Calu3 (cell line): ENCODE data around the gene SLC9A8. TPM values are rescaled to one million over a fixed set of nuclear protein-coding genes. Genes with fewer than 3 reads are reported as not detected.

Experiments
- BruUV-seq: library from RNA; stranded (reverse); fragments of 400-500 nt; replicated peaks from 2 replicates; lab custom pipeline; 2021; lab: Mats Ljungman, UMichigan
- CTCF ChIA-PET: fragments of 300-600 bp; sonication (Branson Sonifier 250); formaldehyde crosslinking; loops from one replicate; lab custom pipeline; 2022; ENCODE audit warnings: antibody characterized with exemption; lab: Charles Lee
- DNase-seq: peaks from one replicate; pipeline ENCODE4 v3.0.0; 2022
- H3K27ac Mint-ChIP-seq: one replicate; pipeline ENCODE4 v1.8.0; 2022; ENCODE audit warnings: mixed read lengths; ENCODE audit not compliant: unreplicated experiment
- H3K27me3 Mint-ChIP-seq: one replicate; pipeline ENCODE4 v1.8.0; 2022; ENCODE audit warnings: mixed read lengths; ENCODE audit not compliant: unreplicated experiment
- H3K36me3 Mint-ChIP-seq: one replicate; pipeline ENCODE4 v1.8.0; 2022; ENCODE audit warnings: mild to moderate bottlenecking, moderate library complexity, mixed read lengths; ENCODE audit not compliant: insufficient read depth, unreplicated experiment
- H3K4me1 Mint-ChIP-seq: one replicate; pipeline ENCODE4 v1.8.0; 2022; ENCODE audit warnings: mild to moderate bottlenecking, low read depth, mixed read lengths; ENCODE audit not compliant: unreplicated experiment
- H3K4me3 Mint-ChIP-seq: one replicate; pipeline ENCODE4 v1.8.0; 2022; ENCODE audit warnings: mild to moderate bottlenecking, low read depth, moderate library complexity, mixed read lengths; ENCODE audit not compliant: unreplicated experiment
- H3K9me3 Mint-ChIP-seq: one replicate; pipeline ENCODE4 v1.8.0; 2022; ENCODE audit warnings: low read depth, mixed read lengths; ENCODE audit not compliant: unreplicated experiment
- intact Hi-C: fragments of 100-400 bp; cut with micrococcal nuclease; formaldehyde crosslinking; loops from one replicate; pipeline ENCODE4 v1.10.0; 2022; ENCODE audit not compliant: unreplicated experiment
- total RNA-seq: library from RNA; stranded (reverse); gene quantifications from 2 replicates; pipeline ENCODE4 v1.2.3, GENCODE V29; 2022
- TF ChIP-seq, protein P1 (sequence below): fragments of 200-600 bp; IDR thresholded peaks from one replicate; pipeline ENCODE4 v1.8.0; 2022; ENCODE audit warnings: antibody characterized with exemption; ENCODE audit not compliant: unreplicated experiment

The SLC9A8 gene
- total RNA-seq, 1 experiment from 2014 or later, result 30.0 TPM

DNA sequence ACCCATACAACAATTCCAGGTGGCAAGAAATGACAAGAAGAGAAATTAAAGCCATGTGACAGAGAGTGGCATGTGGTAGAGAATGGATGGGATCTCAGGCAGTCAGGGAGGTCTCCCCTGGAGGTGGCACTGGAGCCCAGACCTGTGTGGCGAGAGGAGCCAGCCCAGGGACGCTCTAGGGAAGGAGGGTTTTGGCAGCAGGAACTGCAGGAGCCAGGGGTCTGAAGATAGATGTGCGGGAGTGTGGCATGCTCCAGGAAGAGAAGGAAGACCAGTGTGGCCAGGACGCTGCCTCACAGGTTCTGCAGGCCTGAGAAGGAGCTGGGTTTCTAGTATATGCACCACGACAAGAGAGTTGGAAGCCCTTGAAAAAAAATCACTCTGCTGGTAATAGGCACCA is 57.6 kb downstream of the SLC9A8 start:
- no peak for DNase-seq
- peaks cover 27% of the 10 kb centered on the region for H3K36me3 Mint-ChIP-seq
- H3K27me3 Mint-ChIP-seq, result no peaks in the 10 kb centered on the region
- no TSS peak for BruUV-seq
- CTCF ChIA-PET, result no interaction called here
- H3K4me1 Mint-ChIP-seq, result no peaks in the 10 kb centered on the region
- H3K4me3 Mint-ChIP-seq, result no peak overlapping the region
- TF ChIP-seq, protein P1, sequence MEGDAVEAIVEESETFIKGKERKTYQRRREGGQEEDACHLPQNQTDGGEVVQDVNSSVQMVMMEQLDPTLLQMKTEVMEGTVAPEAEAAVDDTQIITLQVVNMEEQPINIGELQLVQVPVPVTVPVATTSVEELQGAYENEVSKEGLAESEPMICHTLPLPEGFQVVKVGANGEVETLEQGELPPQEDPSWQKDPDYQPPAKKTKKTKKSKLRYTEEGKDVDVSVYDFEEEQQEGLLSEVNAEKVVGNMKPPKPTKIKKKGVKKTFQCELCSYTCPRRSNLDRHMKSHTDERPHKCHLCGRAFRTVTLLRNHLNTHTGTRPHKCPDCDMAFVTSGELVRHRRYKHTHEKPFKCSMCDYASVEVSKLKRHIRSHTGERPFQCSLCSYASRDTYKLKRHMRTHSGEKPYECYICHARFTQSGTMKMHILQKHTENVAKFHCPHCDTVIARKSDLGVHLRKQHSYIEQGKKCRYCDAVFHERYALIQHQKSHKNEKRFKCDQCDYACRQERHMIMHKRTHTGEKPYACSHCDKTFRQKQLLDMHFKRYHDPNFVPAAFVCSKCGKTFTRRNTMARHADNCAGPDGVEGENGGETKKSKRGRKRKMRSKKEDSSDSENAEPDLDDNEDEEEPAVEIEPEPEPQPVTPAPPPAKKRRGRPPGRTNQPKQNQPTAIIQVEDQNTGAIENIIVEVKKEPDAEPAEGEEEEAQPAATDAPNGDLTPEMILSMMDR, result no peak
- intact Hi-C loops, result no loop called here
- no peaks in the 10 kb centered on the region for H3K9me3 Mint-ChIP-seq
- peak overlapping the region; percentile 72 for H3K27ac Mint-ChIP-seq

DNA sequence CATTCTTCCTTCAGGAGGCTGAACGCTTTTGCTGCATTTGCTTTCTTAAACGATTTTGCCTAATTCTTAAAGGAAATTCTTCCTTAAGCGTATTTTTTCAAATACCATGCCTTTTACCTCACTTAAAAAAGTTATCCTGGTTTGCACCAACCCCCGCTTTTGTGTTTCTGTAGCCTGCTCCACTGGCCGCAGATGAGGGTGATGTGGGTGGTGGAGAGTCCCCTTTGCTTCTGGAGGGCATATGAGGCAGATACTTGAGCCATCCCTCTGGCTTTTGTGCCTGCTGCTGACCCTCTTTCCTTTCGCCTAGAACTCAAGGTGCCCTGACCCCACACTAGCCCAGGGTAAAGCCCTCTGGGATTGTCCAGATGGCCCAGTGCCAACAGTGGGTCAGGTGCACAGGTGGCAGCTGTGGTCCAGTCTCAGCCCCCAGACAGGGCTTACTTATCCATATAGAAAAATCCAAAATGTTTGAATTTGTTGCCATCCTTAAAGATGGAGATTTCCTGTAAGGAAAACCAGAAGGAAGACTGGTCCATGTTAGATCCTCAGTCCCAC is 58.8 kb downstream of the SLC9A8 start:
- CTCF ChIA-PET, result no interaction called here
- no peak overlapping the region for H3K4me3 Mint-ChIP-seq
- H3K9me3 Mint-ChIP-seq, result no peaks in the 10 kb centered on the region

DNA sequence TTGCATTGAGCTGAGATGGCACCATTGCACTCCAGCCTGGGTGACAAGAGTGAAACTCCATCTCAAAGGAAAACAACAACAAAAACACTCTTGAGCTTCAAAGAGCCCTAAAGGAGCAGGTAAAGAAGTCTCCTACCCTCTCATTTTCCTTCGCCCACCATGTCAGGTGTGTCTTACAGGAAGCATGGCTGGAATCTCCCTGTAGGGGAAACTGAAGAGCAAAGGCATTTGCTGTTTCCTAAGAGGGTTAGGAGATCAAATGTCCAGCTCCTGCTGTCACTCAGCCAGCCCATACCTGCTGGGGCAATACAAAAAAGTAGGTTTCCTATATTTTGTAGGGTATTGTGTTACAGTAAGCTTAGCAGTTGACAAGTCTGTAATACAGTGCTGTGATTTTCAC is 59.4 kb downstream of the SLC9A8 start:
- Mint-ChIP-seq H3K4me3 (no peak overlapping the region), H3K36me3 (peaks cover 39% of the 10 kb centered on the region), H3K9me3 (no peaks in the 10 kb centered on the region), H3K27me3 (no peaks in the 10 kb centered on the region), H3K27ac (no peak overlapping the region), H3K4me1 (no peaks in the 10 kb centered on the region)
- TF ChIP-seq, protein P1, result no peak
- CTCF ChIA-PET, result no interaction called here
- intact Hi-C loops, result no loop called here
- no TSS peak for BruUV-seq
- no peak for DNase-seq

More for the DNA sequence above, 58.8 kb downstream of the SLC9A8 start:
- no peaks in the 10 kb centered on the region for H3K27me3 Mint-ChIP-seq
- TF ChIP-seq, protein P1, result no peak
- BruUV-seq, result no TSS peak
- DNase-seq, result no peak
- no peaks in the 10 kb centered on the region for H3K4me1 Mint-ChIP-seq
- intact Hi-C loops, result no loop called here
- peaks cover 34% of the 10 kb centered on the region for H3K36me3 Mint-ChIP-seq
- H3K27ac Mint-ChIP-seq, result no peak overlapping the region

DNA sequence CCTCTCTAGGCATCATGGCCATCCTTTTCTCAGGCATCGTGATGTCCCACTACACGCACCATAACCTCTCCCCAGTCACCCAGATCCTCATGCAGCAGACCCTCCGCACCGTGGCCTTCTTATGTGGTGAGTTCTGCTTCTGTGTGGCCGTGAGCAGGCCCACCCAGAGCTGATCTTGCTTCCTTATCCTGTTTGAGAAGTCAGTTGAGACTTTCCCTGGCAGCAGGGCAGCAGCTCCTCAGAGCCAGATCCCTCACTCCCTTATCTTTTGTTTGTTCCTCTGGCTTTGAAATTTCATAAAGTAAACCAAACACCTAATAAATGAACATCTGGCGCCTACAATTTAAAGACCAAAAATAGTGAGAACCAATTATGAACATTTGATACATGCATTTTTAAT is 62.1 kb downstream of the SLC9A8 start:
- no peak overlapping the region for H3K27ac Mint-ChIP-seq
- no peaks in the 10 kb centered on the region for H3K4me1 Mint-ChIP-seq
- DNase-seq, result no peak
- H3K36me3 Mint-ChIP-seq, result peaks cover 47% of the 10 kb centered on the region
- no peak overlapping the region for H3K4me3 Mint-ChIP-seq
- CTCF ChIA-PET, result no interaction called here
- intact Hi-C loops, result no loop called here
- no peaks in the 10 kb centered on the region for H3K27me3 Mint-ChIP-seq
- no peaks in the 10 kb centered on the region for H3K9me3 Mint-ChIP-seq
- TF ChIP-seq, protein P1, result no peak
- BruUV-seq, result no TSS peak
